Keratinocyte (primary cell): ENCODE data around the gene DUSP3. TPM values are rescaled to one million over a fixed set of nuclear protein-coding genes. Genes with fewer than 3 reads are reported as not detected.

Source experiments
- DNase-seq: peaks from one replicate; pipeline ENCODE4 v3.0.0-alpha.2; 2011; ENCODE audit warnings: low read depth, missing footprints, low spot score
- FAIRE-seq: peaks from 2 replicates; lab custom pipeline; 2011; peaks lifted over from hg19 to GRCh38; lab: Jason Lieb, UNC
- H2AFZ ChIP-seq: 2 replicates; pipeline ENCODE4 v1.6.0; 2012; ENCODE audit warnings: low read length, control low read depth, inconsistent platforms; ENCODE audit not compliant: control insufficient read depth
- H3K27ac ChIP-seq: 2 replicates; pipeline ENCODE4 v1.5.1; 2011; ENCODE audit warnings: low read length; ENCODE audit not compliant: control insufficient read depth, insufficient read depth
- H3K27me3 ChIP-seq: 3 replicates; pipeline ENCODE4 v1.6.0; 2011; ENCODE audit warnings: low read length; ENCODE audit not compliant: control insufficient read depth, insufficient read depth; ENCODE audit errors: extremely low read depth
- H3K36me3 ChIP-seq, 2 experiments: 2 replicates in 1 of 2; 3 replicates in 1 of 2; pipeline ENCODE4 v1.5.1; 2011; ENCODE audit warnings: low read length in 2 of 2, mild to moderate bottlenecking in 1 of 2; ENCODE audit not compliant: control insufficient read depth in 2 of 2, insufficient read depth in 2 of 2; ENCODE audit errors: extremely low read depth in 1 of 2
- H3K4me1 ChIP-seq: 3 replicates; pipeline ENCODE4 v1.5.1; 2011; ENCODE audit warnings: low read length; ENCODE audit not compliant: control insufficient read depth, insufficient read depth; ENCODE audit errors: extremely low read depth
- H3K4me2 ChIP-seq: 3 replicates; pipeline ENCODE4 v1.6.0; 2011; ENCODE audit warnings: low read depth, low read length; ENCODE audit not compliant: control insufficient read depth, insufficient read depth; ENCODE audit errors: extremely low read depth
- H3K4me3 ChIP-seq, 3 experiments: fragments of 200-600 bp in 1 of 3; sonication (generic) in 1 of 3; 2 replicates in 2 of 3; 3 replicates in 1 of 3; pipeline ENCODE4 v1.5.1; 2011 to 2016; ENCODE audit warnings: low read length in 3 of 3, mild to moderate bottlenecking in 3 of 3, control low read depth in 2 of 3, inconsistent platforms in 1 of 3, low read depth in 1 of 3, mixed read lengths in 1 of 3, mixed run types in 1 of 3, moderate library complexity in 1 of 3; ENCODE audit not compliant: control insufficient read depth in 2 of 3, insufficient read depth in 2 of 3; ENCODE audit errors: extremely low read depth in 1 of 3
- H3K79me2 ChIP-seq: 2 replicates; pipeline ENCODE4 v1.6.0; 2012; ENCODE audit warnings: low read length; ENCODE audit not compliant: control insufficient read depth, insufficient read depth
- H3K9ac ChIP-seq: 3 replicates; pipeline ENCODE4 v1.6.0; 2011; ENCODE audit warnings: low read length; ENCODE audit not compliant: control insufficient read depth, insufficient read depth; ENCODE audit errors: extremely low read depth
- H3K9me1 ChIP-seq: 3 replicates; pipeline ENCODE4 v1.6.0; 2011; ENCODE audit warnings: low read length; ENCODE audit not compliant: control insufficient read depth, insufficient read depth; ENCODE audit errors: extremely low read depth
- H3K9me3 ChIP-seq: 2 replicates; pipeline ENCODE4 v1.5.1; 2012; ENCODE audit warnings: low read depth, low read length; ENCODE audit not compliant: control insufficient read depth
- H4K20me1 ChIP-seq: 3 replicates; pipeline ENCODE4 v1.6.0; 2011; ENCODE audit warnings: low read length; ENCODE audit not compliant: control insufficient read depth, insufficient read depth; ENCODE audit errors: extremely low read depth
- EZH2 ChIP-seq: IDR thresholded peaks from one replicate; pipeline ENCODE4 v1.6.1; 2012; ENCODE audit warnings: inconsistent platforms, mild to moderate bottlenecking, low read length, moderate library complexity
- dilution Hi-C: fragments of 300-500 bp; cut with MboI; formaldehyde crosslinking; loops from one replicate; pipeline ENCODE4 v1.7.0; 2020; ENCODE audit warnings: low sequenced_read_pairs; ENCODE audit not compliant: extremely low pct_ligation_motif_present
- polyA plus RNA-seq, 5 experiments: library from polyadenylated mRNA; depleted of rRNA in 3 of 5; stranded (reverse) in 3 of 5; stranded (forward) in 1 of 5; unstranded in 1 of 5; fragments of >200 nt; gene quantifications; 1 replicate in 1 of 5; 2 replicates in 3 of 5; 3 replicates in 1 of 5; pipeline versions ENCODE4 v1.2.1 to v1.2.3, GENCODE V29; 2011 to 2012; ENCODE audit warnings: missing spikeins in 2 of 5, low read depth in 1 of 5, low replicate concordance in 1 of 5
- TF ChIP-seq, protein P1 (sequence below), 3 experiments: IDR thresholded peaks in 1 of 3; conservative IDR thresholded peaks in 1 of 3; optimal IDR thresholded peaks in 1 of 3; 2 replicates in 2 of 3; 3 replicates in 1 of 3; pipeline versions ENCODE3 to v1.5.1; 2011; ENCODE audit warnings: low read length in 3 of 3, mild to moderate bottlenecking in 3 of 3, moderate library complexity in 2 of 3, control low read depth in 1 of 3, inconsistent platforms in 1 of 3; ENCODE audit not compliant: insufficient read depth in 2 of 3; ENCODE audit errors: extremely low read depth in 1 of 3

Gene DUSP3
- polyA plus RNA-seq, 1 donor (not counting 4 experiments of a cell fraction or from before 2014, with no cell fraction given), result 39.2 TPM

DNA sequence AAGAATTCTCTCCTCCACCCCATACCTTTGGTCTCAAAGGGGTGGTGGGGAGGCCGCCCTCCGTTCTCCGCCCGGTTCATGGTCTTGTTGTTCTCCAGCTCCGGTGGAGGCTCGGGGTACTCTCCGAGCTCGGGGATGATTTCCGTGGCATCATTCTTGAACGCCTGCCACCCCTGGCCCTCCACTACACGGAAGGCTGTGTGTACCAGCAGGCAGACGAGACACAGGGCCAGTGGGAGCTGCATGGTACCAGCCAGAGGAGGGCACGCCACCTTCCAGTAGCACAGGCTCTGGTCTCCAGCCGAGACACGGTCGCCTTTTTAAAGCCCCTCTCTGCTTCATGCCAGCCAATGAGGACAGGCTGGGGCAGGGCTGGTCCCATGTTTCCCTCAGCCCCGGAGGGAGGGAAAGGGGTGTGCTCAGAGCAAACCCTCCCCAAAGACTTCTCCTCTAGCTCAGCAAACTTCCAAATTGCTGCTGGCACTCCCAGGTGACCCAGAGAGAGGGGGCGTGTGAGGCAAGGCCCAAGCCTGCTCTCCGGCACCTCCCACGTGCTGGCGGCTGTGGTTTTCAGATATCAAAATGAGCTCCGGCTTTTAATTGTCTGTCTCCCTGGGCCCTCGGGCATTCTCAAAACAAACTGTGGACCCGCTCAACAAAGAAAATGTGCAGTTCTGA is 20.1 kb downstream of the DUSP3 start, which contains the start of gene SOST:
TSS of gene SOST (minus strand) at position 295 of the 678 bp plus-strand sequence. CDS start at position 245, 50 bp downstream.
- no peak for TF ChIP-seq EZH2
- TF ChIP-seq, protein P1, sequence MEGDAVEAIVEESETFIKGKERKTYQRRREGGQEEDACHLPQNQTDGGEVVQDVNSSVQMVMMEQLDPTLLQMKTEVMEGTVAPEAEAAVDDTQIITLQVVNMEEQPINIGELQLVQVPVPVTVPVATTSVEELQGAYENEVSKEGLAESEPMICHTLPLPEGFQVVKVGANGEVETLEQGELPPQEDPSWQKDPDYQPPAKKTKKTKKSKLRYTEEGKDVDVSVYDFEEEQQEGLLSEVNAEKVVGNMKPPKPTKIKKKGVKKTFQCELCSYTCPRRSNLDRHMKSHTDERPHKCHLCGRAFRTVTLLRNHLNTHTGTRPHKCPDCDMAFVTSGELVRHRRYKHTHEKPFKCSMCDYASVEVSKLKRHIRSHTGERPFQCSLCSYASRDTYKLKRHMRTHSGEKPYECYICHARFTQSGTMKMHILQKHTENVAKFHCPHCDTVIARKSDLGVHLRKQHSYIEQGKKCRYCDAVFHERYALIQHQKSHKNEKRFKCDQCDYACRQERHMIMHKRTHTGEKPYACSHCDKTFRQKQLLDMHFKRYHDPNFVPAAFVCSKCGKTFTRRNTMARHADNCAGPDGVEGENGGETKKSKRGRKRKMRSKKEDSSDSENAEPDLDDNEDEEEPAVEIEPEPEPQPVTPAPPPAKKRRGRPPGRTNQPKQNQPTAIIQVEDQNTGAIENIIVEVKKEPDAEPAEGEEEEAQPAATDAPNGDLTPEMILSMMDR (optimal IDR thresholded peaks at IDR 0.05 in 1 of 3, IDR thresholded peaks at IDR 0.05 in 1 of 3, conservative IDR thresholded peaks at IDR 0.05 in 1 of 3; ENCODE audit: extremely low read depth in 1 of 3, insufficient read depth in 2 of 3, low read length in 3 of 3), result no peak
- H3K4me3 ChIP-seq, result no peak within 1 kb of the TSS
- no peak for FAIRE-seq
- H3K79me2 ChIP-seq, result no peaks in the 10 kb centered on the region
- dilution Hi-C loops, result no loop called here
- no peaks in the 10 kb centered on the region for H3K9me3 ChIP-seq
- no peaks in the 10 kb centered on the region for H4K20me1 ChIP-seq
- H3K27ac ChIP-seq, result no peak within 1 kb of the TSS
- no peak for DNase-seq
- H3K4me1 ChIP-seq, result peaks cover 28% of the 10 kb centered on the region
- H3K4me2 ChIP-seq, result peak within 1 kb of the TSS; percentile 70
- peaks cover 11% of the 10 kb centered on the region for H3K27me3 ChIP-seq
- H3K9me1 ChIP-seq, result no peaks in the 10 kb centered on the region
- H2AFZ ChIP-seq, result peak within 1 kb of the TSS; percentile 16
- H3K36me3 ChIP-seq, result no peaks in the 10 kb centered on the region
- H3K9ac ChIP-seq, result no peak within 1 kb of the TSS

DNA sequence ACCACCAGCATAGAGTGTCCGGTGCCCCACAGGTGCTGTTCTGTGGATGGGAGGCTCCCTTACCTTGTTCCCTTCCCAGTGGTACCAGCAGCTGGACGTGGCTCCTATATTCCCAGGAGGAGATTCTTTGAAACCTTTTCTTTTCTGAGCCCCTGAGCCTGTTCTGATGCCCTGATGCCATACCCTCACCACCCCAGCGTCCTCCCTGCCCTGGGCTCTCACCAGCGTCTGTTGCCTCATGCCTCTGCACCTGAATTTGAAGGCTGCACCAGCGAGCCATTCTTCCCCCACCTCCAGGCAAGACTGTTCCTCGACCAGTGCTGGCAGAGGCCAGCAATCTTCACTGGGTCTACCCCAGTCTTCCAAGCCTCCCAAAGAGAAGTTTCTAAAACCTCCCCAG is 20.7 kb downstream of the DUSP3 start:
- H4K20me1 ChIP-seq, result no peaks in the 10 kb centered on the region
- TF ChIP-seq, protein P1 (optimal IDR thresholded peaks at IDR 0.05 in 1 of 3, IDR thresholded peaks at IDR 0.05 in 1 of 3, conservative IDR thresholded peaks at IDR 0.05 in 1 of 3; ENCODE audit: extremely low read depth in 1 of 3, insufficient read depth in 2 of 3, low read length in 3 of 3), result no peak
- H3K27ac ChIP-seq, result no peak overlapping the region
- H3K27me3 ChIP-seq, result peaks cover 11% of the 10 kb centered on the region
- H3K36me3 ChIP-seq, result no peaks in the 10 kb centered on the region
- DNase-seq, result no peak
- dilution Hi-C loops, result no loop called here
- H3K4me2 ChIP-seq, result no peak overlapping the region
- peaks cover 31% of the 10 kb centered on the region for H3K4me1 ChIP-seq
- H2AFZ ChIP-seq, result no peak overlapping the region
- H3K79me2 ChIP-seq, result no peaks in the 10 kb centered on the region
- H3K9me1 ChIP-seq, result no peaks in the 10 kb centered on the region
- no peak overlapping the region for H3K4me3 ChIP-seq
- H3K9me3 ChIP-seq, result no peaks in the 10 kb centered on the region
- no peak overlapping the region for H3K9ac ChIP-seq
- no peak for FAIRE-seq
